RWPE1 (cell line): ENCODE data around the gene IQCH.

ENCODE experiments used
- CTCF ChIA-PET: fragments of 350-600 bp; sonication (Branson Sonifier 250); formaldehyde crosslinking; extraction: SDS; loops from one replicate; lab custom pipeline; 2021; lab: Yijun Ruan, JAX
- POLR2A ChIA-PET: fragments of 400-600 bp; formaldehyde crosslinking; extraction: SDS; loops from one replicate; lab custom pipeline; 2020; ENCODE audit warnings: antibody characterized with exemption; ENCODE audit not compliant: low non-redundant PET; lab: Yijun Ruan, JAX
- DNase-seq: peaks from one replicate; pipeline ENCODE4 v3.0.0; 2012; ENCODE audit warnings: low spot score
- H3K27ac ChIP-seq: fragments of 450-650 bp; 2 replicates; pipeline ENCODE4 v1.5.1; 2017
- CTCF ChIP-seq: fragments of 450-650 bp; conservative IDR thresholded peaks from 2 replicates; pipeline ENCODE4 v1.5.1; 2017; ENCODE audit warnings: low read depth, mild to moderate bottlenecking

Gene IQCH

GRCh38 chr15:67550522-67550921, 295.9 kb downstream of the IQCH start:
- CTCF ChIA-PET = no interaction called here
- POLR2A ChIA-PET = no interaction called here
- TF ChIP-seq CTCF = no peak
- DNase-seq = no peak
- no peak overlapping the region for H3K27ac ChIP-seq

- no peak for DNase-seq
- POLR2A ChIA-PET = no interaction called here
- no peak overlapping the region for H3K27ac ChIP-seq
- CTCF ChIA-PET = no interaction called here
- TF ChIP-seq CTCF = no peak
Observed at GRCh38 chr15:67551207-67551743, 296.7 kb downstream of the IQCH start.
